ENCODE measurements around the gene PIANP. TPM values are rescaled to one million over a fixed set of nuclear protein-coding genes. Genes with fewer than 3 reads are reported as not detected.

PIANP gene
- 0.13 TPM for total RNA-seq (2021; ENCODE audit: unreplicated experiment)
- polyA plus RNA-seq (2012; ENCODE audit: insufficient read length), result 0.73 TPM
- Bru-seq, nascent RNA, result percentile 14 among the genes with signal in this experiment
- BruChase-seq, experiment 1, labeled RNA remaining after a 2-hour chase, result percentile 17 among the genes with signal in this experiment
- BruChase-seq, experiment 2, labeled RNA remaining after a 6-hour chase, result percentile 15 among the genes with signal in this experiment
- long read RNA-seq, result 0 reads

GRCh38 chr12:6700646-6701051, at the start of gene PIANP:
TSS of gene PIANP (minus strand) at chr12:6700815. CDS start at chr12:6698061, 2,754 bp downstream.
- in situ Hi-C loops (cut with HindIII; ENCODE audit: low pct_unique_long_range_greater_than_20kb, low sequenced_read_pairs), result no loop called here
- no peaks in the 10 kb centered on the region for H3K9me3 ChIP-seq (ENCODE audit: control insufficient read depth, insufficient read depth, low read depth, low read length)
- TF ChIP-seq TCF7L2 (IDR thresholded peaks at IDR 0.05; ENCODE audit: low read depth, low read length) (no peak), SIN3A (IDR thresholded peaks at IDR 0.05; ENCODE audit: borderline replicate concordance, insufficient read depth, low read depth, low read length) (no peak), CTCF (IDR thresholded peaks at IDR 0.05) (no peak), REST (IDR thresholded peaks at IDR 0.05; ENCODE audit: insufficient read depth in 1 of 2, low read depth in 2 of 2, low read length in 1 of 2) (no peak), POLR2AphosphoS5 (IDR thresholded peaks at IDR 0.05; ENCODE audit: low read depth, low read length) (no peak)
- ATAC-seq (0 out of 2 replicates have a peak, but pooled peaks have one; percentile 52), DNase-seq (ENCODE audit: low read depth, low spot score) (no peak)
- intact Hi-C loops (cut with micrococcal nuclease; ENCODE audit: unreplicated experiment), result no loop called here
- ChIA-PET POLR2A (no interaction called here), CTCF (no interaction called here)
- no TSS peak for BruUV-seq (replicated peaks)
- H3K36me3 ChIP-seq (ENCODE audit: control insufficient read depth, insufficient read depth, low read length), result no peaks in the 10 kb centered on the region
- H3K4me3 ChIP-seq (ENCODE audit: low read depth in 2 of 2, low read length in 2 of 2), result peak within 1 kb of the TSS; percentile 40 to 45
- H3K4me1 ChIP-seq (ENCODE audit: control insufficient read depth, insufficient read depth, low read length), result no peaks in the 10 kb centered on the region
- peaks cover 11% of the 10 kb centered on the region for H3K27me3 ChIP-seq (ENCODE audit: control insufficient read depth, insufficient read depth, low read length)
- no peak within 1 kb of the TSS for H3K27ac ChIP-seq (ENCODE audit: low read length)

GRCh38 chr12:6748761-6749160, 48.1 kb upstream of the PIANP start:
- ChIA-PET POLR2A (no interaction called here), CTCF (no interaction called here)
- TF ChIP-seq REST (IDR thresholded peaks at IDR 0.05; ENCODE audit: insufficient read depth in 1 of 2, low read depth in 2 of 2, low read length in 1 of 2), result no peak
- TF ChIP-seq SIN3A (IDR thresholded peaks at IDR 0.05; ENCODE audit: borderline replicate concordance, insufficient read depth, low read depth, low read length), result no peak
- TF ChIP-seq TCF7L2 (IDR thresholded peaks at IDR 0.05; ENCODE audit: low read depth, low read length), result no peak
- no peak for TF ChIP-seq CTCF (IDR thresholded peaks at IDR 0.05)
- no peak for TF ChIP-seq POLR2AphosphoS5 (IDR thresholded peaks at IDR 0.05; ENCODE audit: low read depth, low read length)
- H3K27me3 ChIP-seq (ENCODE audit: control insufficient read depth, insufficient read depth, low read length), result no peaks in the 10 kb centered on the region
- no peak overlapping the region for H3K4me3 ChIP-seq (ENCODE audit: low read depth in 2 of 2, low read length in 2 of 2)
- no TSS peak for BruUV-seq (replicated peaks)
- no peak for DNase-seq (ENCODE audit: low read depth, low spot score)
- peaks cover 9% of the 10 kb centered on the region for H3K4me1 ChIP-seq (ENCODE audit: control insufficient read depth, insufficient read depth, low read length)
- no peaks in the 10 kb centered on the region for H3K9me3 ChIP-seq (ENCODE audit: control insufficient read depth, insufficient read depth, low read depth, low read length)
- in situ Hi-C loops (cut with HindIII; ENCODE audit: low pct_unique_long_range_greater_than_20kb, low sequenced_read_pairs) (no loop called here), intact Hi-C loops (cut with micrococcal nuclease; ENCODE audit: unreplicated experiment) (no loop called here)
- peaks cover 10% of the 10 kb centered on the region for H3K36me3 ChIP-seq (ENCODE audit: control insufficient read depth, insufficient read depth, low read length)
- no peak for ATAC-seq
- H3K27ac ChIP-seq (ENCODE audit: low read length), result no peak overlapping the region

Data from Panc1 (cell line).